ENCODE results near the gene PACS2.
"Not testable (repeated sequence)": the region's sequence is repeated elsewhere in the genome, so short reads cannot be mapped to it uniquely, and the experiment has no call there.

DNA sequence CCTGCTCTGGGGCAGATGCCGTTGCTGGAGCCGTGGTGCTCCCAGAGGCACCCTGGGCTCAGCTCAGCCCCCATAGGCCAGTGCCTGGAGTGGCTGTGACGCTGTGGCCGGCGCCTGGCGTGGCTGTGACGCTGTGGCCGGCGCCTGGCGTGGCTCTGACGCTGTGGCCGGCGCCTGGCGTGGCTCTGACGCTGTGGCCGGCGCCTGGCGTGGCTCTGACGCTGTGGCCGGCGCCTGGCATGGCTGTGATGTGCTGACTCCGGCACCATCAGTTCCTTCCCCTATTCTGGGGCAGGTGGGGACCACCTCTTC lies 20.6 kb downstream of the PACS2 start:
- TF ChIP-seq OSR1, ZNF70, ESRRG (CRISPR knock-in tag; IDR thresholded peaks at IDR 0.05): not testable (repeated sequence)
- TF ChIP-seq, protein P1, sequence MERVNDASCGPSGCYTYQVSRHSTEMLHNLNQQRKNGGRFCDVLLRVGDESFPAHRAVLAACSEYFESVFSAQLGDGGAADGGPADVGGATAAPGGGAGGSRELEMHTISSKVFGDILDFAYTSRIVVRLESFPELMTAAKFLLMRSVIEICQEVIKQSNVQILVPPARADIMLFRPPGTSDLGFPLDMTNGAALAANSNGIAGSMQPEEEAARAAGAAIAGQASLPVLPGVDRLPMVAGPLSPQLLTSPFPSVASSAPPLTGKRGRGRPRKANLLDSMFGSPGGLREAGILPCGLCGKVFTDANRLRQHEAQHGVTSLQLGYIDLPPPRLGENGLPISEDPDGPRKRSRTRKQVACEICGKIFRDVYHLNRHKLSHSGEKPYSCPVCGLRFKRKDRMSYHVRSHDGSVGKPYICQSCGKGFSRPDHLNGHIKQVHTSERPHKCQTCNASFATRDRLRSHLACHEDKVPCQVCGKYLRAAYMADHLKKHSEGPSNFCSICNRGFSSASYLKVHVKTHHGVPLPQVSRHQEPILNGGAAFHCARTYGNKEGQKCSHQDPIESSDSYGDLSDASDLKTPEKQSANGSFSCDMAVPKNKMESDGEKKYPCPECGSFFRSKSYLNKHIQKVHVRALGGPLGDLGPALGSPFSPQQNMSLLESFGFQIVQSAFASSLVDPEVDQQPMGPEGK (CRISPR knock-in tag; IDR thresholded peaks at IDR 0.05; ENCODE audit: borderline replicate concordance), result not testable (repeated sequence)
- TF ChIP-seq, protein P2, sequence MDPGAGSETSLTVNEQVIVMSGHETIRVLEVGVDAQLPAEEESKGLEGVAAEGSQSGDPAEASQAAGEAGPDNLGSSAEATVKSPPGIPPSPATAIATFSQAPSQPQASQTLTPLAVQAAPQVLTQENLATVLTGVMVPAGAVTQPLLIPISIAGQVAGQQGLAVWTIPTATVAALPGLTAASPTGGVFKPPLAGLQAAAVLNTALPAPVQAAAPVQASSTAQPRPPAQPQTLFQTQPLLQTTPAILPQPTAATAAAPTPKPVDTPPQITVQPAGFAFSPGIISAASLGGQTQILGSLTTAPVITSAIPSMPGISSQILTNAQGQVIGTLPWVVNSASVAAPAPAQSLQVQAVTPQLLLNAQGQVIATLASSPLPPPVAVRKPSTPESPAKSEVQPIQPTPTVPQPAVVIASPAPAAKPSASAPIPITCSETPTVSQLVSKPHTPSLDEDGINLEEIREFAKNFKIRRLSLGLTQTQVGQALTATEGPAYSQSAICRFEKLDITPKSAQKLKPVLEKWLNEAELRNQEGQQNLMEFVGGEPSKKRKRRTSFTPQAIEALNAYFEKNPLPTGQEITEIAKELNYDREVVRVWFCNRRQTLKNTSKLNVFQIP (CRISPR knock-in tag; IDR thresholded peaks at IDR 0.05; ENCODE audit: borderline replicate concordance, low read depth), result not testable (repeated sequence)
- TF ChIP-seq, protein P3, sequence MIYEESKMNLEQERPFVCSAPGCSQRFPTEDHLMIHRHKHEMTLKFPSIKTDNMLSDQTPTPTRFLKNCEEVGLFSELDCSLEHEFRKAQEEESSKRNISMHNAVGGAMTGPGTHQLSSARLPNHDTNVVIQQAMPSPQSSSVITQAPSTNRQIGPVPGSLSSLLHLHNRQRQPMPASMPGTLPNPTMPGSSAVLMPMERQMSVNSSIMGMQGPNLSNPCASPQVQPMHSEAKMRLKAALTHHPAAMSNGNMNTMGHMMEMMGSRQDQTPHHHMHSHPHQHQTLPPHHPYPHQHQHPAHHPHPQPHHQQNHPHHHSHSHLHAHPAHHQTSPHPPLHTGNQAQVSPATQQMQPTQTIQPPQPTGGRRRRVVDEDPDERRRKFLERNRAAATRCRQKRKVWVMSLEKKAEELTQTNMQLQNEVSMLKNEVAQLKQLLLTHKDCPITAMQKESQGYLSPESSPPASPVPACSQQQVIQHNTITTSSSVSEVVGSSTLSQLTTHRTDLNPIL (CRISPR knock-in tag; IDR thresholded peaks at IDR 0.05; ENCODE audit: low read depth), result not testable (repeated sequence)
